Medulla oblongata (tissue), 1 donor: ENCODE results near the gene MAJIN.
A peak's percentile ranks its signal among the peaks of the same experiment; 100 is the strongest.

Source experiments
- DNase-seq: peaks from one replicate; pipeline ENCODE4 v3.0.0-alpha.2; 2015; ENCODE audit errors: extremely low spot score

MAJIN gene

GRCh38 chr11:64911689-64912088, 60.2 kb downstream of the MAJIN start:
- no peak for DNase-seq

GRCh38 chr11:64911142-64911541, 60.8 kb downstream of the MAJIN start:
- no peak for DNase-seq

- DNase-seq = no peak
These were observed 61.3 kb downstream of the MAJIN start for GRCh38 chr11:64910451-64911093.

- no peak for DNase-seq
These were observed 62.1 kb downstream of the MAJIN start for GRCh38 chr11:64909653-64910343.

GRCh38 chr11:64908766-64909165, 63.1 kb downstream of the MAJIN start:
- DNase-seq = no peak

- DNase-seq = no peak
These were observed 65.6 kb downstream of the MAJIN start for GRCh38 chr11:64906314-64906635.

GRCh38 chr11:64905516-64906313, 66.2 kb downstream of the MAJIN start:
- DNase-seq = no peak

- DNase-seq = no peak
These were observed 68.5 kb downstream of the MAJIN start for GRCh38 chr11:64903291-64903833.

- no peak for DNase-seq
These were observed 69.6 kb downstream of the MAJIN start for GRCh38 chr11:64902102-64902900.

- DNase-seq = no peak
These were observed 71.1 kb downstream of the MAJIN start for GRCh38 chr11:64900774-64901173.

GRCh38 chr11:64900263-64900678, 71.6 kb downstream of the MAJIN start:
- no peak for DNase-seq

GRCh38 chr11:64898541-64898940, 73.4 kb downstream of the MAJIN start:
- DNase-seq = no peak

- DNase-seq = no peak
These were observed 73.8 kb downstream of the MAJIN start for GRCh38 chr11:64898076-64898445.

GRCh38 chr11:64897381-64898075, 74.4 kb downstream of the MAJIN start:
- DNase-seq = no peak

GRCh38 chr11:64896448-64897022, 75.4 kb downstream of the MAJIN start:
- no peak for DNase-seq

- no peak for DNase-seq
These were observed 77.0 kb downstream of the MAJIN start for GRCh38 chr11:64894812-64895452.

GRCh38 chr11:64894070-64894811, 77.7 kb downstream of the MAJIN start:
- peak; percentile 78 for DNase-seq

- DNase-seq = no peak
These were observed 78.5 kb downstream of the MAJIN start for GRCh38 chr11:64893194-64894069.

GRCh38 chr11:64892838-64893193, 79.1 kb downstream of the MAJIN start:
- no peak for DNase-seq
